ENCODE measurements around the gene CSRNP3.

The CSRNP3 gene

DNA sequence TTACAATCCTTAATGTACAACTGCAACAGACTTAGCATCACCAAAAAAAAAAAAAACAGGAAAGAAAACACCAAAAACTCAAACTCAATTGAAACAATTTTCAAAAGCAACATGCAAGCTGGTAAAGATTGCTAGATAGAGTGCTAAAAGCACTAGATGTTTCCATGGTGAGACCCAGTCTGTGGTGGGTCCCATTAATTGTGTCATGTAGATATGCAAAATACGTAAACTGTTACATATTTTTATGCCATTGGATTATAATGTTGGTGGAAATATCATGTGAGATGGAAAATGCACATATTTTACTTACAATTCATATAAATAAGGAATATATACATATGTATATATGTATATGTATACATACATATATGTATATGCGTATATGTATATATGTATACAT is 30.5 kb downstream of the CSRNP3 start:
- Histone ChIP-seq H3K9me3 (ENCODE audit: control insufficient read depth in 2 of 2, low read length in 2 of 2) (no peaks in the 10 kb centered on the region), H3K9ac (ENCODE audit: low read depth in 1 of 2, low read length in 2 of 2) (no peak overlapping the region), H3K27me3 (ENCODE audit: control insufficient read depth in 2 of 2, insufficient read depth in 2 of 2, low read length in 2 of 2) (no peaks in the 10 kb centered on the region), H3K36me3 (ENCODE audit: control insufficient read depth in 2 of 2, insufficient read depth in 2 of 2, low read length in 2 of 2) (no peaks in the 10 kb centered on the region), H3K27ac (ENCODE audit: low read depth in 2 of 2, low read length in 2 of 2) (no peak overlapping the region), H3K4me3 (ENCODE audit: low read length in 2 of 2) (no peak overlapping the region), H3K4me1 (ENCODE audit: control insufficient read depth in 2 of 2, insufficient read depth in 2 of 2, low read length in 2 of 2) (no peaks in the 10 kb centered on the region)

- no peaks in the 10 kb centered on the region for H3K4me1 ChIP-seq (ENCODE audit: control insufficient read depth in 2 of 2, insufficient read depth in 2 of 2, low read length in 2 of 2)
- H3K9me3 ChIP-seq (ENCODE audit: control insufficient read depth in 2 of 2, low read length in 2 of 2) = no peaks in the 10 kb centered on the region
- no peak overlapping the region for H3K27ac ChIP-seq (ENCODE audit: low read depth in 2 of 2, low read length in 2 of 2)
- H3K36me3 ChIP-seq (ENCODE audit: control insufficient read depth in 2 of 2, insufficient read depth in 2 of 2, low read length in 2 of 2) = no peaks in the 10 kb centered on the region
- H3K4me3 ChIP-seq (ENCODE audit: low read length in 2 of 2) = no peak overlapping the region
- no peaks in the 10 kb centered on the region for H3K27me3 ChIP-seq (ENCODE audit: control insufficient read depth in 2 of 2, insufficient read depth in 2 of 2, low read length in 2 of 2)
- no peak overlapping the region for H3K9ac ChIP-seq (ENCODE audit: low read depth in 1 of 2, low read length in 2 of 2)
Observed at GRCh38 chr2:165500816-165501215, 31.3 kb downstream of the CSRNP3 start.

DNA sequence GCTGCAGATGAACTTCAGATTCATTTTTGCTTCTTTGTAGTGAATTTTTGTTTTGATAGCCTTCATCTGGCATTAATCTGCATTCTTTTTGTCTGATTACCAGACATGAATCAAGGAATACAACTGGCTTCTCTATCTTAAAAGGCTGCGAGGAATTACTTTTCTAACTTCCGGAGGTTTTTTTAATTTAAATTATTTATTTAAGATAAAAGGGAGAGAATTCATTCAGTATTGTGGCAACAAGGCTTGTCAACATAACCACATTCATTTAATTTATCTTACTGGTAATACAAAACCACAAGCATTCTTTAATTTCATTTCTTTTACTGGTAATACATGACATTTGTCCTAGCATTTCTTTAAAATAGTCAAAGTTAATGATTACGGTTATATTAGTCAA is 36.0 kb downstream of the CSRNP3 start:
- H3K9me3 ChIP-seq (ENCODE audit: control insufficient read depth in 2 of 2, low read length in 2 of 2) = no peaks in the 10 kb centered on the region
- no peaks in the 10 kb centered on the region for H3K27me3 ChIP-seq (ENCODE audit: control insufficient read depth in 2 of 2, insufficient read depth in 2 of 2, low read length in 2 of 2)
- no peaks in the 10 kb centered on the region for H3K36me3 ChIP-seq (ENCODE audit: control insufficient read depth in 2 of 2, insufficient read depth in 2 of 2, low read length in 2 of 2)

DNA sequence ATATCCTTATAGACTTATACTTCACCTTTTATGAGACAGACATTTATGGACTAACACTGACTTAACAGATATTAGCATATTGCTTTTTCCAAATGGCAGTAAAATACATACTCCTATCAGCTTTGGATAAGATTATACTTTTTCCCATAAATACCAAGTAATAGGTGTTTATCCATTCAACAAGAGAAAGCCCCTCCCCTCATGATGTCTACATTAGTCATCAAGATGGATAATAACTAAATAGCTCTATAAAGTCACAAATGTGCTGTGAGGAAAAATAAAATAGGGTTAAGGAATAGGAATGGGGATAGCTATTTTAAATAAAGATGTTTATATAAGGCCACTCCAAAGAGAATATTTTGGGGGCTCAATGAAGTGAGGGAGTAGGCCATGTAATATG is 39.4 kb downstream of the CSRNP3 start:
- Histone ChIP-seq H3K4me3 (ENCODE audit: low read length in 2 of 2) (no peak overlapping the region), H3K36me3 (ENCODE audit: control insufficient read depth in 2 of 2, insufficient read depth in 2 of 2, low read length in 2 of 2) (no peaks in the 10 kb centered on the region), H3K27me3 (ENCODE audit: control insufficient read depth in 2 of 2, insufficient read depth in 2 of 2, low read length in 2 of 2) (no peaks in the 10 kb centered on the region), H3K27ac (ENCODE audit: low read depth in 2 of 2, low read length in 2 of 2) (no peak overlapping the region), H3K9ac (ENCODE audit: low read depth in 1 of 2, low read length in 2 of 2) (no peak overlapping the region), H3K9me3 (ENCODE audit: control insufficient read depth in 2 of 2, low read length in 2 of 2) (no peaks in the 10 kb centered on the region), H3K4me1 (ENCODE audit: control insufficient read depth in 2 of 2, insufficient read depth in 2 of 2, low read length in 2 of 2) (no peaks in the 10 kb centered on the region)

More for the DNA sequence above, 36.0 kb downstream of the CSRNP3 start:
- Histone ChIP-seq H3K4me1 (ENCODE audit: control insufficient read depth in 2 of 2, insufficient read depth in 2 of 2, low read length in 2 of 2) (no peaks in the 10 kb centered on the region), H3K9ac (ENCODE audit: low read depth in 1 of 2, low read length in 2 of 2) (no peak overlapping the region), H3K4me3 (ENCODE audit: low read length in 2 of 2) (no peak overlapping the region), H3K27ac (ENCODE audit: low read depth in 2 of 2, low read length in 2 of 2) (no peak overlapping the region)

- H3K27ac ChIP-seq (ENCODE audit: low read depth in 2 of 2, low read length in 2 of 2) = no peak overlapping the region
Observed at GRCh38 chr2:165513479-165513878, 44.0 kb downstream of the CSRNP3 start.

DNA sequence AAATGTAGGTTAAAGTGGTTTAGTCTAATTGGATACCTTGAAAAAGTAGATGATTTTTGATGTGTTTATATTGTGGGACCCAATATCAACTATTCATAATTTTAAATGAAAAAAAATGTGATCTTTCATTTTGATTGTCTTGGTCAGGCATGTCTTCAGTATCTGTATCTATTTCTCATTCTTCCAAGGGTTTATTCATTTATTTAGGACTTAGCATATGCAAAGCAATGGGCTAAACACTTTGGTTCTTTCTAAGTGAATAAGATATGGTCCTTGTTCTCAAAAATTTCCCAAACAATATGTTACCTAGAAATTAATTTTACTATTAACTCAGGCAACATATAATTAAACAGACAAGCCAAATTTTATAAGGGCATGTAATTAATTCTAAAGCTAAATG is 49.1 kb downstream of the CSRNP3 start:
- Histone ChIP-seq H3K9me3 (ENCODE audit: control insufficient read depth in 2 of 2, low read length in 2 of 2) (no peaks in the 10 kb centered on the region), H3K27ac (ENCODE audit: low read depth in 2 of 2, low read length in 2 of 2) (no peak overlapping the region), H3K36me3 (ENCODE audit: control insufficient read depth in 2 of 2, insufficient read depth in 2 of 2, low read length in 2 of 2) (no peaks in the 10 kb centered on the region), H3K27me3 (ENCODE audit: control insufficient read depth in 2 of 2, insufficient read depth in 2 of 2, low read length in 2 of 2) (no peaks in the 10 kb centered on the region), H3K9ac (ENCODE audit: low read depth in 1 of 2, low read length in 2 of 2) (no peak overlapping the region), H3K4me3 (ENCODE audit: low read length in 2 of 2) (no peak overlapping the region), H3K4me1 (ENCODE audit: control insufficient read depth in 2 of 2, insufficient read depth in 2 of 2, low read length in 2 of 2) (no peaks in the 10 kb centered on the region)

More at GRCh38 chr2:165513479-165513878, 44.0 kb downstream of the CSRNP3 start:
- Histone ChIP-seq H3K4me1 (ENCODE audit: control insufficient read depth in 2 of 2, insufficient read depth in 2 of 2, low read length in 2 of 2) (no peaks in the 10 kb centered on the region), H3K9ac (ENCODE audit: low read depth in 1 of 2, low read length in 2 of 2) (no peak overlapping the region), H3K9me3 (ENCODE audit: control insufficient read depth in 2 of 2, low read length in 2 of 2) (no peaks in the 10 kb centered on the region), H3K36me3 (ENCODE audit: control insufficient read depth in 2 of 2, insufficient read depth in 2 of 2, low read length in 2 of 2) (no peaks in the 10 kb centered on the region), H3K4me3 (ENCODE audit: low read length in 2 of 2) (no peak overlapping the region), H3K27me3 (ENCODE audit: control insufficient read depth in 2 of 2, insufficient read depth in 2 of 2, low read length in 2 of 2) (no peaks in the 10 kb centered on the region)

DNA sequence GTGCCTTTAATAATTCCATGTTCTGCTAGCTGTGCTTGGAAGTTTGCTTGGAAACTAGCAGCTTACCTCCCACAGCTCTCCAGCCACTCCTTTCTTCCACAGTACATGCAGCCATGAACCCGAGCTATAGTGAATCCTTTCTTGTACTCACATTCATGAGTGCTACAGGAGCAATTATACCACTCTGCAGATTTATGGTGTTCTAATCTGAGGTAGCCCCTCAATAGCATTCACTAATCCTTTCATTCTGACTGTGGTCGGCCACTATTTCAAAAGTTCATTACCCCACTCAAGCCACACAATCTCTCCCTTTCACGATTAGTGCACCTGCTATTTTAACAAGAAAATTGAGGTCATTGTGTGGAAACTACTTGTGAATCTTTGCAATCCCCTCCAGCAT is 53.2 kb downstream of the CSRNP3 start:
- H3K9ac ChIP-seq (ENCODE audit: low read depth in 1 of 2, low read length in 2 of 2) = no peak overlapping the region
- H3K4me3 ChIP-seq (ENCODE audit: low read length in 2 of 2) = no peak overlapping the region

DNA sequence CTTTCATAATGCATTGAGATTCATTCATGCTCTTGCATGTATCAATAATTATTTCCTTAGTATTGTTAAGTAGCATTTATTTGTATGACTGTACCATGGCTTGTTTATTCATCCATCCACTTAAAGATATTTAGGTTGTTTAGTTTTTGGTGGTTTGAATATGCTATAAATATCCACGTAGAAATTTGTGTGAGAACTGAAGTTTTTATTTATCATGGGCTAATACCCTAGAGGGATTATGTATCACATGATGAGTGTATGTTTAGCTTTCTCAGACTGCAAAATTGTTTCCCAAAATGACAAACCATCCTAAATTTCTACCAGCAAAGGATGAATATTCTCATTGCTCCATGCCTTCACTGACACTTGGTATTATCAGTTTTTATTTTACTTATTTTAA is 55.2 kb downstream of the CSRNP3 start:
- H3K4me1 ChIP-seq (ENCODE audit: control insufficient read depth in 2 of 2, insufficient read depth in 2 of 2, low read length in 2 of 2) = no peaks in the 10 kb centered on the region
- H3K9ac ChIP-seq (ENCODE audit: low read depth in 1 of 2, low read length in 2 of 2) = no peak overlapping the region
- no peaks in the 10 kb centered on the region for H3K36me3 ChIP-seq (ENCODE audit: control insufficient read depth in 2 of 2, insufficient read depth in 2 of 2, low read length in 2 of 2)
- no peak overlapping the region for H3K27ac ChIP-seq (ENCODE audit: low read depth in 2 of 2, low read length in 2 of 2)
- no peak overlapping the region for H3K4me3 ChIP-seq (ENCODE audit: low read length in 2 of 2)
- H3K27me3 ChIP-seq (ENCODE audit: control insufficient read depth in 2 of 2, insufficient read depth in 2 of 2, low read length in 2 of 2) = no peaks in the 10 kb centered on the region
- no peaks in the 10 kb centered on the region for H3K9me3 ChIP-seq (ENCODE audit: control insufficient read depth in 2 of 2, low read length in 2 of 2)

More for the DNA sequence above, 53.2 kb downstream of the CSRNP3 start:
- Histone ChIP-seq H3K4me1 (ENCODE audit: control insufficient read depth in 2 of 2, insufficient read depth in 2 of 2, low read length in 2 of 2) (no peaks in the 10 kb centered on the region), H3K27me3 (ENCODE audit: control insufficient read depth in 2 of 2, insufficient read depth in 2 of 2, low read length in 2 of 2) (no peaks in the 10 kb centered on the region), H3K36me3 (ENCODE audit: control insufficient read depth in 2 of 2, insufficient read depth in 2 of 2, low read length in 2 of 2) (no peaks in the 10 kb centered on the region), H3K27ac (ENCODE audit: low read depth in 2 of 2, low read length in 2 of 2) (no peak overlapping the region), H3K9me3 (ENCODE audit: control insufficient read depth in 2 of 2, low read length in 2 of 2) (no peaks in the 10 kb centered on the region)

- Histone ChIP-seq H3K4me1 (ENCODE audit: control insufficient read depth in 2 of 2, insufficient read depth in 2 of 2, low read length in 2 of 2) (no peaks in the 10 kb centered on the region), H3K9me3 (ENCODE audit: control insufficient read depth in 2 of 2, low read length in 2 of 2) (no peaks in the 10 kb centered on the region), H3K27me3 (ENCODE audit: control insufficient read depth in 2 of 2, insufficient read depth in 2 of 2, low read length in 2 of 2) (no peaks in the 10 kb centered on the region), H3K4me3 (ENCODE audit: low read length in 2 of 2) (no peak overlapping the region), H3K27ac (ENCODE audit: low read depth in 2 of 2, low read length in 2 of 2) (no peak overlapping the region), H3K9ac (ENCODE audit: low read depth in 1 of 2, low read length in 2 of 2) (no peak overlapping the region), H3K36me3 (ENCODE audit: control insufficient read depth in 2 of 2, insufficient read depth in 2 of 2, low read length in 2 of 2) (no peaks in the 10 kb centered on the region)
Observed at GRCh38 chr2:165528691-165529090, 59.2 kb downstream of the CSRNP3 start.

GRCh38 chr2:165529130-165529529 is 59.6 kb downstream of the CSRNP3 start:
- H3K4me3 ChIP-seq (ENCODE audit: low read length in 2 of 2) = no peak overlapping the region
- no peaks in the 10 kb centered on the region for H3K36me3 ChIP-seq (ENCODE audit: control insufficient read depth in 2 of 2, insufficient read depth in 2 of 2, low read length in 2 of 2)
- no peak overlapping the region for H3K27ac ChIP-seq (ENCODE audit: low read depth in 2 of 2, low read length in 2 of 2)
- no peaks in the 10 kb centered on the region for H3K4me1 ChIP-seq (ENCODE audit: control insufficient read depth in 2 of 2, insufficient read depth in 2 of 2, low read length in 2 of 2)
- no peaks in the 10 kb centered on the region for H3K9me3 ChIP-seq (ENCODE audit: control insufficient read depth in 2 of 2, low read length in 2 of 2)
- no peak overlapping the region for H3K9ac ChIP-seq (ENCODE audit: low read depth in 1 of 2, low read length in 2 of 2)
- no peaks in the 10 kb centered on the region for H3K27me3 ChIP-seq (ENCODE audit: control insufficient read depth in 2 of 2, insufficient read depth in 2 of 2, low read length in 2 of 2)

- Histone ChIP-seq H3K4me1 (ENCODE audit: control insufficient read depth in 2 of 2, insufficient read depth in 2 of 2, low read length in 2 of 2) (no peaks in the 10 kb centered on the region), H3K27me3 (ENCODE audit: control insufficient read depth in 2 of 2, insufficient read depth in 2 of 2, low read length in 2 of 2) (no peaks in the 10 kb centered on the region), H3K4me3 (ENCODE audit: low read length in 2 of 2) (no peak overlapping the region), H3K9me3 (ENCODE audit: control insufficient read depth in 2 of 2, low read length in 2 of 2) (no peaks in the 10 kb centered on the region), H3K9ac (ENCODE audit: low read depth in 1 of 2, low read length in 2 of 2) (no peak overlapping the region), H3K27ac (ENCODE audit: low read depth in 2 of 2, low read length in 2 of 2) (no peak overlapping the region), H3K36me3 (ENCODE audit: control insufficient read depth in 2 of 2, insufficient read depth in 2 of 2, low read length in 2 of 2) (no peaks in the 10 kb centered on the region)
Observed at GRCh38 chr2:165533331-165533730, 63.8 kb downstream of the CSRNP3 start.

Data from mucosa of rectum (tissue), 2 donors.